B cell (primary cell): Measurements from ENCODE around the gene EIF3L. TPM values are rescaled to one million over a fixed set of nuclear protein-coding genes. Genes with fewer than 3 reads are reported as not detected.
A peak's percentile ranks its signal among the peaks of the same experiment; 100 is the strongest.

Experiments used
- ATAC-seq: fragments of 200-7000 bp; cut with Tn5 transposase; one replicate; pipeline ENCODE4 v1.10.0; 2021; ENCODE audit warnings: low read depth, mild to moderate bottlenecking, moderate number of reproducible peaks, moderate library complexity
- CTCF ChIA-PET: fragments of 350-600 bp; sonication (Branson Sonifier 250); formaldehyde crosslinking; loops from one replicate; lab custom pipeline; 2021; ENCODE audit warnings: antibody characterized with exemption, inconsistent platforms; lab: Charles Lee
- POLR2A ChIA-PET: fragments of 350-600 bp; sonication (Branson Sonifier 250); formaldehyde crosslinking; loops from one replicate; lab custom pipeline; 2021; ENCODE audit warnings: antibody characterized with exemption; lab: Charles Lee
- DNase-seq: peaks from one replicate; pipeline ENCODE4 v3.0.0; 2013
- H2AFZ ChIP-seq: 2 replicates; pipeline ENCODE4 v1.6.1; 2012; ENCODE audit warnings: mild to moderate bottlenecking, low read depth, low read length; ENCODE audit not compliant: insufficient read depth, poor library complexity, severe bottlenecking
- H3K27ac ChIP-seq, 2 donors: 1 replicate in 1 of 2; 2 replicates in 1 of 2; pipeline ENCODE4 v1.5.1; 2012 to 2013; ENCODE audit warnings: low read length in 2 of 2, mild to moderate bottlenecking in 2 of 2, moderate library complexity in 1 of 2
- H3K27me3 ChIP-seq, 4 experiments: fragments of 200-600 bp in 1 of 4; sonication (generic) in 1 of 4; replicated peaks in 1 of 4; 1 replicate in 2 of 4; 2 replicates in 2 of 4; pipeline versions ENCODE4 v1.6.1 to v1.7.0; 2013 to 2016; ENCODE audit warnings: low read length in 3 of 4, mild to moderate bottlenecking in 2 of 4, mixed read lengths in 1 of 4, moderate library complexity in 1 of 4; ENCODE audit not compliant: insufficient read depth in 4 of 4, control insufficient read depth in 3 of 4; ENCODE audit errors: control extremely low read depth in 1 of 4
- H3K36me3 ChIP-seq, 2 experiments: replicated peaks in 1 of 2; 1 replicate in 1 of 2; 2 replicates in 1 of 2; pipeline versions ENCODE4 v1.6.1 to v1.7.1; 2013; ENCODE audit warnings: low read length in 1 of 2; ENCODE audit not compliant: insufficient read depth in 2 of 2, control insufficient read depth in 1 of 2; ENCODE audit errors: control extremely low read depth in 1 of 2, extremely low read depth in 1 of 2
- H3K4me1 ChIP-seq, 2 donors: fragments of 200-600 bp in 1 of 2; sonication (generic) in 1 of 2; 1 replicate in 1 of 2; 2 replicates in 1 of 2; pipeline versions ENCODE4 v1.5.1 to v1.6.1; 2013 to 2017; ENCODE audit warnings: low read length in 2 of 2; ENCODE audit not compliant: control insufficient read depth in 2 of 2, insufficient read depth in 2 of 2
- H3K4me2 ChIP-seq: replicated peaks from 2 replicates; pipeline ENCODE3; 2012; ENCODE audit warnings: mild to moderate bottlenecking, low read depth, low read length; ENCODE audit not compliant: poor library complexity, severe bottlenecking
- H3K4me3 ChIP-seq, 5 experiments: fragments of 200-600 bp in 1 of 5; sonication (generic) in 1 of 5; 1 replicate in 3 of 5; 2 replicates in 2 of 5; pipeline versions ENCODE4 v1.5.1 to v1.7.0; 2011 to 2016; ENCODE audit warnings: low read length in 4 of 5, mild to moderate bottlenecking in 4 of 5, low read depth in 2 of 5, control low read depth in 1 of 5, moderate library complexity in 1 of 5; ENCODE audit not compliant: insufficient read depth in 1 of 5; ENCODE audit errors: control extremely low read depth in 1 of 5, extremely low read depth in 1 of 5
- H3K79me2 ChIP-seq: fragments of 200-600 bp; sonication (generic); one replicate; pipeline ENCODE4 v1.6.0; 2016; ENCODE audit warnings: low read length; ENCODE audit not compliant: control insufficient read depth, insufficient read depth
- H3K9ac ChIP-seq: fragments of 200-600 bp; sonication (generic); 2 replicates; pipeline ENCODE4 v1.6.1; 2017; ENCODE audit warnings: mild to moderate bottlenecking, low read length, moderate library complexity
- H3K9me3 ChIP-seq, 3 donors: one replicate each; pipeline versions ENCODE4 v1.6.1 to v1.7.1; 2013; ENCODE audit warnings: low read length in 2 of 3; ENCODE audit not compliant: control insufficient read depth in 2 of 3, insufficient read depth in 1 of 3; ENCODE audit errors: control extremely low read depth in 1 of 3
- H4K20me1 ChIP-seq: 2 replicates; pipeline ENCODE4 v1.6.0; 2012; ENCODE audit warnings: mild to moderate bottlenecking, low read length; ENCODE audit not compliant: insufficient read depth, control insufficient read depth, poor library complexity, severe bottlenecking
- H3K27ac Mint-ChIP-seq: one replicate; pipeline ENCODE4 v1.8.0; 2021; ENCODE audit warnings: mixed read lengths
- H3K27me3 Mint-ChIP-seq: one replicate; pipeline ENCODE4 v1.8.0; 2021; ENCODE audit warnings: mixed read lengths
- H3K4me1 Mint-ChIP-seq: one replicate; pipeline ENCODE4 v1.8.0; 2021; ENCODE audit warnings: mixed read lengths
- H3K4me3 Mint-ChIP-seq: one replicate; pipeline ENCODE4 v1.8.0; 2021; ENCODE audit warnings: mixed read lengths
- H3K9me3 Mint-ChIP-seq: one replicate; pipeline ENCODE4 v1.8.0; 2022; ENCODE audit warnings: mixed read lengths; ENCODE audit not compliant: insufficient read depth
- EZH2 ChIP-seq: IDR thresholded peaks from 2 replicates; pipeline ENCODE4 v1.6.1; 2012; ENCODE audit warnings: borderline replicate concordance, low read depth, mild to moderate bottlenecking, moderate library complexity, low read length; ENCODE audit not compliant: insufficient read depth, poor library complexity, severe bottlenecking
- WGBS: methylation state at CpG from one replicate; pipeline ENCODE4 v1.1.5; 2013; ENCODE audit warnings: missing lambda C conversion rate; ENCODE audit not compliant: insufficient coverage; 5-methylcytosine and 5-hydroxymethylcytosine counted together
- intact Hi-C: fragments of 100-400 bp; cut with micrococcal nuclease; formaldehyde crosslinking; loops from one replicate; pipeline ENCODE4 v1.10.0; 2022
- polyA plus RNA-seq: library from polyadenylated mRNA; depleted of rRNA; stranded (reverse); fragments of >200 nt; gene quantifications from 2 replicates; pipeline ENCODE4 v1.2.3, GENCODE V29; 2012
- total RNA-seq, 2 donors: library from RNA; stranded (reverse); fragments of 120-200 nt in 1 of 2; gene quantifications; 1 replicate in 1 of 2; 2 replicates in 1 of 2; pipeline versions ENCODE4 v1.2.3 to v1.2.4, GENCODE V29; 2013 to 2022
- TF ChIP-seq, protein P1 (sequence below): fragments of 200-600 bp; IDR thresholded peaks from one replicate; pipeline ENCODE4 v1.8.0; 2022; ENCODE audit warnings: antibody characterized with exemption, mild to moderate bottlenecking

Gene EIF3L
- total and polyA plus RNA-seq, 2 donors (not counting 1 experiment from before 2014, with no cell fraction given) = 430 to 560 TPM

DNA sequence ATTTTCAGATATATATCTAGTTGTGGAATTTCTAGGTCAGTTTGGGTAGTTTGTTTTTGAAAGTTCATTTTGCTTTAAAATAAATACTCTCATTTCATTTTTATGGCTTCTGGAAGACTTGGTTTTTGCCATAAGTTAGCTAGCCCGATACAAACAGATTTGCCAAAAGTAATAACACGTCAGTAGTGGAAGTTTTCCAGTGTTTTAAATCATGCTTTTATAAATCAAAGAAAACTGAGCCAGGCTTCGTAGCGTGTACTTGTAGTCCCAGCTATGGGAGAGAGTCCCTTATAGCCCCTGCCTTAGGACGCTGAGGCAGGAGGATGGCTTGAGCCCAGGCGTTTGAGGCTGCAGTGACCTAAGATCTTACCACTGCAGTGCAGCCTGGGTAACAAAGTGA lies 35.2 kb downstream of the EIF3L start:
- Histone ChIP-seq H3K9me3 (no peaks in the 10 kb centered on the region), H3K9ac (no peak overlapping the region), H3K27ac (no peak overlapping the region), H2AFZ (no peak overlapping the region), H3K4me3 (no peak overlapping the region), H3K79me2 (peaks cover 27% of the 10 kb centered on the region), H3K27me3 (no peaks in the 10 kb centered on the region), H3K4me1 (no peaks in the 10 kb centered on the region), H4K20me1 (peaks cover 37% of the 10 kb centered on the region), H3K36me3 (peaks cover 12 to 52% of the 10 kb centered on the region in 2 experiments), H3K4me2 (no peak overlapping the region)
- intact Hi-C loops = no loop called here
- H3K4me3 Mint-ChIP-seq = no peak overlapping the region
- no peak overlapping the region for H3K27ac Mint-ChIP-seq
- no peak for DNase-seq
- peaks cover 4% of the 10 kb centered on the region for H3K4me1 Mint-ChIP-seq
- CTCF ChIA-PET = interaction anchor here (1.3 to 2.3 kb wide), 2 partner anchors 21 to 66 kb away, joined by 3 to 7 read pairs; no protein-coding TSS in a partner anchor
- H3K27me3 Mint-ChIP-seq = no peaks in the 10 kb centered on the region
- ATAC-seq = no peak
- no CpG with 5 or more reads among the region's 6 CpGs for WGBS
- TF ChIP-seq EZH2 = no peak
- TF ChIP-seq, protein P1, sequence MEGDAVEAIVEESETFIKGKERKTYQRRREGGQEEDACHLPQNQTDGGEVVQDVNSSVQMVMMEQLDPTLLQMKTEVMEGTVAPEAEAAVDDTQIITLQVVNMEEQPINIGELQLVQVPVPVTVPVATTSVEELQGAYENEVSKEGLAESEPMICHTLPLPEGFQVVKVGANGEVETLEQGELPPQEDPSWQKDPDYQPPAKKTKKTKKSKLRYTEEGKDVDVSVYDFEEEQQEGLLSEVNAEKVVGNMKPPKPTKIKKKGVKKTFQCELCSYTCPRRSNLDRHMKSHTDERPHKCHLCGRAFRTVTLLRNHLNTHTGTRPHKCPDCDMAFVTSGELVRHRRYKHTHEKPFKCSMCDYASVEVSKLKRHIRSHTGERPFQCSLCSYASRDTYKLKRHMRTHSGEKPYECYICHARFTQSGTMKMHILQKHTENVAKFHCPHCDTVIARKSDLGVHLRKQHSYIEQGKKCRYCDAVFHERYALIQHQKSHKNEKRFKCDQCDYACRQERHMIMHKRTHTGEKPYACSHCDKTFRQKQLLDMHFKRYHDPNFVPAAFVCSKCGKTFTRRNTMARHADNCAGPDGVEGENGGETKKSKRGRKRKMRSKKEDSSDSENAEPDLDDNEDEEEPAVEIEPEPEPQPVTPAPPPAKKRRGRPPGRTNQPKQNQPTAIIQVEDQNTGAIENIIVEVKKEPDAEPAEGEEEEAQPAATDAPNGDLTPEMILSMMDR = no peak
- POLR2A ChIA-PET = no interaction called here
- no peaks in the 10 kb centered on the region for H3K9me3 Mint-ChIP-seq

DNA sequence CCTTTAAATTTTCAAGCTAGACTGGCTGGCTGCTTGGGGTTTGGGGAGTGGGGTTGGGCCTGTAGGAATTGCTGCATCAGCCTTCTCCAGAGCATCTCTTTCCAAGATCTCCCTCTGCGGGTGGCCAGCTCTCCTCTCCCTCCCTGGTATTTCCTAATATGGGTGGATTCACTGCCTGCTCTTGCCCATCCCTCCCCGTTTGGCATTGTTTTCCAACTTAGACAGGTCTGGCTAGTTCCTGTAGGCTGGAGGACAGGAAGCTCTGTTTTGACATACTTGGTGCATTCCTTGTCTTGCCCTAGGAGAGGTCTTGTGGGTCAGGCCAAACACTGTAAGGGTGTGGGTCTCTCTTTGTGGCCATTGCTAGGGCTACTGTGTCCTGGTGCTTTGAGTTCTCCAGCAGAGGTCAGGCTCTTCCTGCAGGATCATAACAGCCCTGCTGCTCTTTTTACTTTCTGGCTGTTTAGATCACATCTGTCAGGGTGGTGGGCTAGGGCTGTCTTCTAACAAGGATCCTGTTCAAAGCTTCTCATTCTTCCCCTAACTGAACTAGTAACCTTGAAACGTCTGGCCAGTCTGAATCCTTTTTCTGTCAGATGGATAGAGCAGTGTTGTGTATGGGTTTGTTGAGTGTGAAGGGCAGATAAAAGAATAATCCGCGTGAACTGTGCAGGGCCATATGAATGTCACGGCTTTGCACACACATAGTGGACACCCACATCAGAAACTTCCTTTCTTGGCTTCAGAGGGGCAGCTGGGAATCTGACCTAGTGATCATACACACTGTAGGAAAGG lies 38.6 kb downstream of the EIF3L start:
- Histone ChIP-seq H3K36me3 (peaks cover 8 to 48% of the 10 kb centered on the region in 2 experiments), H3K9me3 (no peaks in the 10 kb centered on the region), H3K79me2 (peaks cover 9% of the 10 kb centered on the region), H3K4me3 (no peak overlapping the region), H3K27me3 (no peaks in the 10 kb centered on the region), H3K4me2 (no peak overlapping the region), H3K27ac (no peak overlapping the region), H3K4me1 (no peaks in the 10 kb centered on the region), H3K9ac (no peak overlapping the region), H4K20me1 (peaks cover 14% of the 10 kb centered on the region), H2AFZ (no peak overlapping the region)
- CTCF ChIA-PET = interaction anchor here (0.6 to 1.8 kb wide), 6 partner anchors 10 to 92 kb away, joined by 3 to 6 read pairs (median 3); no protein-coding TSS in a partner anchor
- no peaks in the 10 kb centered on the region for H3K9me3 Mint-ChIP-seq
- WGBS = 80% methylated on average over 1 of the region's 6 CpGs
- peaks cover 4% of the 10 kb centered on the region for H3K4me1 Mint-ChIP-seq
- POLR2A ChIA-PET = interaction anchor here (0.7 kb wide), 1 partner anchor 195 kb away, joined by 3 read pairs; no protein-coding TSS in a partner anchor
- H3K4me3 Mint-ChIP-seq = no peak overlapping the region
- no peak for ATAC-seq
- TF ChIP-seq, protein P1 = peak; percentile 11
- TF ChIP-seq EZH2 = no peak
- no peak overlapping the region for H3K27ac Mint-ChIP-seq
- H3K27me3 Mint-ChIP-seq = no peaks in the 10 kb centered on the region
- intact Hi-C loops = no loop called here
- no peak for DNase-seq
